Upper lobe of left lung (tissue), 6 donors: ENCODE data around the gene NMRK2. TPM values are rescaled to one million over a fixed set of nuclear protein-coding genes. Genes with fewer than 3 reads are reported as not detected.
A peak's percentile ranks its signal among the peaks of the same experiment; 100 is the strongest.

Source experiments
- ATAC-seq, 2 donors: fragments of 200-7000 bp; cut with Tn5 transposase; one replicate each; pipeline ENCODE4 v1.9.1; 2022; ENCODE audit warnings: mild to moderate bottlenecking in 2 of 2, moderate library complexity in 2 of 2; ENCODE audit not compliant: low FRiP score in 2 of 2
- DNase-seq, 2 donors: peaks; one replicate each; pipeline ENCODE4 v3.0.0-alpha.2; 2019 to 2020
- H3K27ac ChIP-seq, 4 donors: fragments of 200-600 bp; sonication (generic); one replicate each; pipeline ENCODE4 v1.5.1; 2016 to 2019
- H3K27me3 ChIP-seq, 4 donors: fragments of 200-600 bp; sonication (generic); one replicate each; pipeline ENCODE4 v1.5.1; 2017 to 2019
- H3K36me3 ChIP-seq, 4 donors: fragments of 200-600 bp; sonication (generic); one replicate each; pipeline ENCODE4 v1.5.1; 2016 to 2019
- H3K4me1 ChIP-seq, 4 donors: fragments of 200-600 bp; sonication (generic); one replicate each; pipeline ENCODE4 v1.5.1; 2018 to 2019
- H3K4me3 ChIP-seq, 4 donors: fragments of 200-600 bp; sonication (generic); one replicate each; pipeline ENCODE4 v1.5.1; 2017 to 2019; ENCODE audit warnings: mild to moderate bottlenecking in 2 of 4, moderate library complexity in 1 of 4
- H3K9me3 ChIP-seq, 4 donors: fragments of 200-600 bp; sonication (generic); one replicate each; pipeline ENCODE4 v1.5.1; 2018 to 2019
- CTCF ChIP-seq, 6 experiments: fragments of 450-650 bp in 4 of 6; fragments of 200-600 bp in 2 of 6; sonication (generic) in 2 of 6; IDR thresholded peaks; one replicate each; pipeline ENCODE4 v1.5.1; 2016 to 2019; ENCODE audit warnings: antibody characterized with exemption in 6 of 6
- EP300 ChIP-seq, 4 donors: sonication (generic); formaldehyde crosslinking; IDR thresholded peaks; one replicate each; pipeline ENCODE4 v1.5.1; 2017; ENCODE audit warnings: antibody characterized with exemption in 4 of 4, control low read depth in 2 of 4
- POLR2A ChIP-seq, 4 donors: fragments of 450-650 bp; IDR thresholded peaks; one replicate each; pipeline ENCODE4 v1.5.1; 2016 to 2017; ENCODE audit warnings: antibody characterized with exemption in 4 of 4, mild to moderate bottlenecking in 2 of 4
- POLR2AphosphoS5 ChIP-seq, 2 donors: sonication (generic); formaldehyde crosslinking; IDR thresholded peaks; one replicate each; pipeline ENCODE4 v1.5.1; 2017; ENCODE audit warnings: antibody characterized with exemption in 2 of 2
- WGBS, 2 donors: methylation state at CpG; one replicate each; pipeline ENCODE4 v1.1.5; 2017 to 2018; 5-methylcytosine and 5-hydroxymethylcytosine counted together
- total RNA-seq, 6 donors: library from RNA; depleted of rRNA in 4 of 6; stranded (reverse); fragments of >200 nt in 4 of 6; gene quantifications; one replicate each; pipeline versions ENCODE4 v1.1.0 to v1.2.1, GENCODE V29; 2016 to 2021
- donor health status: DM: no; HTN: no; CAD: no; lungs with moderate emphysema.
- donor health status: DM: no; HTN: yes; CAD: no; lungs with severe emphysema.

The NMRK2 gene
- total RNA-seq, 6 donors from 2014 or later = not detected

- ATAC-seq (no peak), DNase-seq (peak in 1 of 2 donors; percentile 61)
- Histone ChIP-seq H3K9me3 (no peaks in the 10 kb centered on the region), H3K27ac (peak overlapping the region; percentile 93 to 100 (median 96)), H3K36me3 (peaks cover 1 to 47% (median 35%) of the 10 kb centered on the region in 4 donors), H3K27me3 (no peaks in the 10 kb centered on the region), H3K4me1 (peaks cover 37 to 61% (median 48%) of the 10 kb centered on the region in 4 donors), H3K4me3 (peak overlapping the region; percentile 86 to 100 (median 94))
- peak; percentile 23 to 31 for TF ChIP-seq POLR2AphosphoS5 (IDR thresholded peaks at IDR 0.05)
- TF ChIP-seq POLR2A (IDR thresholded peaks at IDR 0.05) = no peak
- TF ChIP-seq EP300 (IDR thresholded peaks at IDR 0.05) = no peak
- peak in 1 of 6 experiments; percentile 9 for TF ChIP-seq CTCF (IDR thresholded peaks at IDR 0.05)
- WGBS, 2 donors = 28 to 31% methylated on average over 23 of the region's 23 CpGs
Observed at GRCh38 chr19:3969435-3970312, 36.8 kb downstream of the NMRK2 start.

DNA sequence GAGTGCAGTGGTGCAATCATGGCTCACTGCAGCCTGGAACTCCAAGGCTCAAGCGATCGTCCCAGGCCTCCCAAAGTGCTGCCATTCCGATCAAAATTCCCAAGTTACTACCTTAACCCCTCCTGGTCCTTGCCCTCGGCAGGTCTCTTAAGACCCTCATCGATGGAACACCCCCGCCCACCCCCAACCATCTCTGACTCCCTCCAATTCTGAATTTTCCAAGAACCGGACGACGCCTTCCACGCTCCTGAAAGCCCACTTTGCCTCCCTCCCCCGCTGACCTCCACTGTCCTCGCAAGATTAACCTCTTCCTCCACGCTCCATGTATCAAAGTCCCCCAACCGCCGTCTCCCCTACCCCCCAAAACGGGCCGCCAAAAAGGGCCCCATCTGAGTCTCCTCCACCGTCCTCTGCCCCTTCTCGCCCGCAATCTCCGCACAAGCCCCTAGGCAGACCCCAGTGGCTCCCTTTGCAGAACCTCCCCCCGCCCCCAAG, 37.5 kb downstream of the NMRK2 start:
- TF ChIP-seq CTCF (IDR thresholded peaks at IDR 0.05) (no peak), POLR2A (IDR thresholded peaks at IDR 0.05) (no peak), POLR2AphosphoS5 (IDR thresholded peaks at IDR 0.05) (no peak), EP300 (IDR thresholded peaks at IDR 0.05) (no peak)
- 1 to 2% methylated on average over 21 of the region's 22 CpGs for WGBS, 2 donors
- Histone ChIP-seq H3K4me3 (peak overlapping the region; percentile 86 to 100 (median 94)), H3K27me3 (no peaks in the 10 kb centered on the region), H3K27ac (peak overlapping the region; percentile 93 to 100 (median 96)), H3K36me3 (peaks cover 0 to 45% (median 33%) of the 10 kb centered on the region in 4 donors), H3K4me1 (peaks cover 37 to 54% (median 48%) of the 10 kb centered on the region in 4 donors), H3K9me3 (no peaks in the 10 kb centered on the region)
- ATAC-seq = no peak
- DNase-seq = no peak

GRCh38 chr19:3970808-3971598, 38.1 kb downstream of the NMRK2 start, which contains the start of gene DAPK3:
TSS of gene DAPK3 (minus strand) at chr19:3971099. CDS start at chr19:3969735, 1,364 bp downstream.
- 1 to 3% methylated on average over 8 to 61 of the region's 73 CpGs for WGBS, 2 donors
- peaks cover 37 to 51% (median 46%) of the 10 kb centered on the region in 4 donors for H3K4me1 ChIP-seq
- ATAC-seq = peak; percentile 95 to 96
- no peaks in the 10 kb centered on the region for H3K27me3 ChIP-seq
- peak within 1 kb of the TSS; percentile 86 to 100 (median 94) for H3K4me3 ChIP-seq
- no peaks in the 10 kb centered on the region for H3K9me3 ChIP-seq
- peak; percentile 77 to 83 for TF ChIP-seq POLR2AphosphoS5 (IDR thresholded peaks at IDR 0.05)
- peak in 4 of 6 experiments; percentile 42 to 65 (median 53) for TF ChIP-seq CTCF (IDR thresholded peaks at IDR 0.05)
- peak in 3 of 4 donors; percentile 77 to 96 (median 94) for TF ChIP-seq POLR2A (IDR thresholded peaks at IDR 0.05)
- no peak for TF ChIP-seq EP300 (IDR thresholded peaks at IDR 0.05)
- H3K27ac ChIP-seq = peak within 1 kb of the TSS; percentile 93 to 100 (median 96)
- peaks cover 4 to 45% (median 33%) of the 10 kb centered on the region in 4 donors for H3K36me3 ChIP-seq
- peak; percentile 98 to 99 for DNase-seq

DNA sequence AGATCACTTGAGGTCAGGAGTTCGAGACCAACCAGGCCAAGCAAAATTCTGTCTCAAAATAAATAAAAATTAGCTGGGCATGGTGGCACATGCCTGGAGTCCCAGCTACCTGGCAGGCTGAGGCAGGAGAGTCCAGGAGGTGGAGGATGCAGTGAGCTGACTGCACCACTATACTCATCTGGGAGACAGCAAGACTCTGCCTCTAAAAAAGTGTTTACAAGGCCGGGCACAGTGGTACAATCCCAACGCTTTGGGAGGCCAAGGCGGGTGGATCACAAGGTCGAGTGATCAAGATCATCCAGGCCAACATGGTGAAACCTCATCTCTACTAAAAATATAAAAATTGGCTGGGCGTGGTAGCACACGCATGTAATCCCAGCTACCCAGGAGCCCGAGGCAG, 42.3 kb downstream of the NMRK2 start:
- Histone ChIP-seq H3K4me3 (no peak overlapping the region), H3K36me3 (peaks cover 42 to 57% (median 52%) of the 10 kb centered on the region in 4 donors), H3K27me3 (no peaks in the 10 kb centered on the region), H3K4me1 (peaks cover 5 to 9% (median 5%) of the 10 kb centered on the region in 4 donors), H3K9me3 (no peaks in the 10 kb centered on the region), H3K27ac (no peak overlapping the region)
- WGBS, 2 donors = 83 to 91% methylated on average over 8 of the region's 8 CpGs
- ATAC-seq (no peak), DNase-seq (no peak)
- TF ChIP-seq EP300 (IDR thresholded peaks at IDR 0.05) = no peak
- TF ChIP-seq CTCF (IDR thresholded peaks at IDR 0.05) = no peak
- no peak for TF ChIP-seq POLR2A (IDR thresholded peaks at IDR 0.05)
- no peak for TF ChIP-seq POLR2AphosphoS5 (IDR thresholded peaks at IDR 0.05)
